Activated CD8-positive, alpha-beta T cell treated with anti-CD3 and anti-CD28 coated beads for 36 hours (primary cell): Measurements from ENCODE around the gene TTLL5. TPM values are rescaled to one million over a fixed set of nuclear protein-coding genes. Genes with fewer than 3 reads are reported as not detected.

ENCODE experiments used
- ATAC-seq: fragments of 200-7000 bp; cut with Tn5 transposase; one replicate; pipeline ENCODE4 v1.10.0; 2021; ENCODE audit warnings: mild to moderate bottlenecking, moderate library complexity
- CTCF ChIA-PET: fragments of 350-600 bp; sonication (Branson Sonifier 250); formaldehyde crosslinking; loops from one replicate; lab custom pipeline; 2021; ENCODE audit warnings: antibody characterized with exemption; lab: Charles Lee
- POLR2A ChIA-PET: fragments of 350-600 bp; sonication (Branson Sonifier 250); formaldehyde crosslinking; loops from one replicate; lab custom pipeline; 2021; ENCODE audit warnings: antibody characterized with exemption; lab: Charles Lee
- DNase-seq: peaks from one replicate; pipeline ENCODE4 v3.0.0-alpha.2; 2020
- H3K27ac Mint-ChIP-seq: one replicate; pipeline ENCODE4 v1.8.0; 2021; ENCODE audit warnings: mild to moderate bottlenecking, mixed read lengths
- H3K27me3 Mint-ChIP-seq: one replicate; pipeline ENCODE4 v1.8.0; 2021; ENCODE audit warnings: mixed read lengths
- H3K36me3 Mint-ChIP-seq: one replicate; pipeline ENCODE4 v1.8.0; 2021; ENCODE audit warnings: low read depth, mixed read lengths
- H3K4me1 Mint-ChIP-seq: one replicate; pipeline ENCODE4 v1.8.0; 2021; ENCODE audit warnings: low read depth, mixed read lengths
- H3K4me3 Mint-ChIP-seq: one replicate; pipeline ENCODE4 v1.8.0; 2021; ENCODE audit warnings: mild to moderate bottlenecking, moderate library complexity, mixed read lengths
- H3K9me3 Mint-ChIP-seq: one replicate; pipeline ENCODE4 v1.8.0; 2021; ENCODE audit warnings: mixed read lengths
- intact Hi-C: fragments of 100-400 bp; cut with micrococcal nuclease; formaldehyde crosslinking; loops from one replicate; pipeline ENCODE4 v1.10.0; 2022
- total RNA-seq, 2 experiments: library from RNA; stranded (reverse); gene quantifications; one replicate each; pipeline ENCODE4 v1.2.3, GENCODE V29; 2021
- TF ChIP-seq, protein P1 (sequence below): fragments of 200-600 bp; IDR thresholded peaks from one replicate; pipeline ENCODE4 v1.8.0; 2022; ENCODE audit warnings: antibody characterized with exemption, mild to moderate bottlenecking

TTLL5 gene
- total RNA-seq, 2 experiments from 2014 or later, result 23.6 to 27.2 TPM

- no peak for DNase-seq
- POLR2A ChIA-PET, result no interaction called here
- H3K36me3 Mint-ChIP-seq, result peaks cover 5% of the 10 kb centered on the region
- H3K4me3 Mint-ChIP-seq, result no peak overlapping the region
- H3K9me3 Mint-ChIP-seq, result no peaks in the 10 kb centered on the region
- H3K27ac Mint-ChIP-seq, result no peak overlapping the region
- H3K4me1 Mint-ChIP-seq, result no peaks in the 10 kb centered on the region
- CTCF ChIA-PET, result interaction anchor here (0.7 to 0.9 kb wide), 3 partner anchors 30 to 268 kb away, joined by 3 to 4 read pairs (median 3); no protein-coding TSS in a partner anchor
- H3K27me3 Mint-ChIP-seq, result no peaks in the 10 kb centered on the region
- TF ChIP-seq, protein P1, sequence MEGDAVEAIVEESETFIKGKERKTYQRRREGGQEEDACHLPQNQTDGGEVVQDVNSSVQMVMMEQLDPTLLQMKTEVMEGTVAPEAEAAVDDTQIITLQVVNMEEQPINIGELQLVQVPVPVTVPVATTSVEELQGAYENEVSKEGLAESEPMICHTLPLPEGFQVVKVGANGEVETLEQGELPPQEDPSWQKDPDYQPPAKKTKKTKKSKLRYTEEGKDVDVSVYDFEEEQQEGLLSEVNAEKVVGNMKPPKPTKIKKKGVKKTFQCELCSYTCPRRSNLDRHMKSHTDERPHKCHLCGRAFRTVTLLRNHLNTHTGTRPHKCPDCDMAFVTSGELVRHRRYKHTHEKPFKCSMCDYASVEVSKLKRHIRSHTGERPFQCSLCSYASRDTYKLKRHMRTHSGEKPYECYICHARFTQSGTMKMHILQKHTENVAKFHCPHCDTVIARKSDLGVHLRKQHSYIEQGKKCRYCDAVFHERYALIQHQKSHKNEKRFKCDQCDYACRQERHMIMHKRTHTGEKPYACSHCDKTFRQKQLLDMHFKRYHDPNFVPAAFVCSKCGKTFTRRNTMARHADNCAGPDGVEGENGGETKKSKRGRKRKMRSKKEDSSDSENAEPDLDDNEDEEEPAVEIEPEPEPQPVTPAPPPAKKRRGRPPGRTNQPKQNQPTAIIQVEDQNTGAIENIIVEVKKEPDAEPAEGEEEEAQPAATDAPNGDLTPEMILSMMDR, result no peak
- intact Hi-C loops, result no loop called here
- no peak for ATAC-seq
These were observed 53.9 kb downstream of the TTLL5 start for GRCh38 chr14:75714991-75715390.

GRCh38 chr14:75715926-75716780, 55.1 kb downstream of the TTLL5 start:
- CTCF ChIA-PET, result interaction anchor here (0.9 kb wide), 1 partner anchor 267 kb away, joined by 3 read pairs; no protein-coding TSS in a partner anchor
- TF ChIP-seq, protein P1, result no peak
- H3K36me3 Mint-ChIP-seq, result peaks cover 10% of the 10 kb centered on the region
- H3K4me3 Mint-ChIP-seq, result no peak overlapping the region
- no peaks in the 10 kb centered on the region for H3K27me3 Mint-ChIP-seq
- POLR2A ChIA-PET, result no interaction called here
- H3K27ac Mint-ChIP-seq, result no peak overlapping the region
- ATAC-seq (no peak), DNase-seq (no peak)
- no peaks in the 10 kb centered on the region for H3K9me3 Mint-ChIP-seq
- H3K4me1 Mint-ChIP-seq, result no peaks in the 10 kb centered on the region
- intact Hi-C loops, result no loop called here

DNA sequence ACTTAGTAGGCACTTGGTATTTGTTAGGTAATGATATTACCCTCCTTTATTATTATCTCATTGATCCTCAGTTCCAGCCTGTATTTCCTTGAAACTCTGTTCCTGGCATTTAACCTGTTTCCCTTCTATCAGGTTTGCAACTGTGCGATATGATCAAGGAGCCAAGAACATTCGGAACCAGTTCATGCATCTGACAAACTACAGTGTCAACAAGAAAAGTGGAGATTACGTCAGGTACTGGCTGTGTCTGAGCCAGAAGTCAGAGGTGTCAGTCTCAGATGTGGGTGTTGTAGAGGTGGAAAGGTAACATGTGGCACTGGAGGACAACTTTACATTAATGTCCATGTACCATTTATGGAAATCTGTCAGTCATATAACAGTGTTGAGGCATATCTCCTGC, 56.7 kb downstream of the TTLL5 start:
- TF ChIP-seq, protein P1, result no peak
- H3K36me3 Mint-ChIP-seq, result peaks cover 17% of the 10 kb centered on the region
- H3K27ac Mint-ChIP-seq, result no peak overlapping the region
- H3K27me3 Mint-ChIP-seq, result no peaks in the 10 kb centered on the region
- no peak for ATAC-seq
- H3K9me3 Mint-ChIP-seq, result no peaks in the 10 kb centered on the region
- no peaks in the 10 kb centered on the region for H3K4me1 Mint-ChIP-seq
- no peak overlapping the region for H3K4me3 Mint-ChIP-seq
- DNase-seq, result no peak
- ChIA-PET POLR2A (no interaction called here), CTCF (no interaction called here)
- intact Hi-C loops, result no loop called here

DNA sequence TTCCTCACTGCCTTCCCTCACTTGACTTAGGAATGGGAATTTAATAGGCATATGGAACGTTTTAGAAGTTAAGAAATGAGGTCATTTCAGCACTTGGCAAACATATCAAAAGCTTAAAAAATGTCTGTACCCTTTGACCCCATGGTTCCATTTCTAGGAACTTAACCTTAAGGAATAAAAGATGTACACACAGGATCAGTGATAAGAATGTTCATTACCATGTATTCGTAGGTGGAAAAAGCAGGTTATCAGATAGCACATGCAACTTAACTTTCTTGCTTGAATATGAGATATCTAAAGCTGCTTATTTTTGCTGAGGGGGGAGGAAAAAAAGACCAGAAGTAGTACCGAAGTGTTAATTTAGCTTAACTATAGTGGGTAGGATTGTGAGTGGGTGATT, 57.2 kb downstream of the TTLL5 start:
- Mint-ChIP-seq H3K4me1 (no peaks in the 10 kb centered on the region), H3K9me3 (no peaks in the 10 kb centered on the region), H3K27ac (no peak overlapping the region), H3K36me3 (peaks cover 19% of the 10 kb centered on the region), H3K27me3 (no peaks in the 10 kb centered on the region), H3K4me3 (no peak overlapping the region)
- ChIA-PET CTCF (interaction anchor here (0.6 to 1.3 kb wide), 2 partner anchors 9 to 85 kb away, joined by 3 to 8 read pairs; no protein-coding TSS in a partner anchor), POLR2A (no interaction called here)
- ATAC-seq, result no peak
- TF ChIP-seq, protein P1, result no peak
- no peak for DNase-seq
- intact Hi-C loops, result no loop called here

DNA sequence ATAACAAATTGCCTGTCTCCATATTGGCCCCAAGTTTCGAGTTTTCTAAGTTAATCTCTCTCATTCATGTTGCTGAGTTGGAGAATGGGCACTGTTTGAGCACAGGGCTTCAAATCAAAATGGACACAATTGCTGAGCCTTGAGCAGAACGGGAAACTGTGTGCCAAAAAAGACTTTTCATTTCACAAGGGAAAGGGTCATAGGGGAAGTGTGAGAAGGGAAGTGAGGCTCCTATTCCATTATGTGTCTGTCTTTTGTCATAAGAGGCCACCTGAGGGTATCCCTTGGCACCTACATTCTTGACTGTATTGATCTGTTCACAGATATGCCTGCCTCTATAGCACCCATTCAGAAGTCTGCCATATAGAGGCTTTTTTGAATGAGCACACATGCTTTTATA, 59.1 kb downstream of the TTLL5 start:
- Mint-ChIP-seq H3K27ac (no peak overlapping the region), H3K36me3 (peaks cover 26% of the 10 kb centered on the region), H3K27me3 (no peaks in the 10 kb centered on the region), H3K9me3 (no peaks in the 10 kb centered on the region), H3K4me1 (no peaks in the 10 kb centered on the region), H3K4me3 (no peak overlapping the region)
- no peak for ATAC-seq
- POLR2A ChIA-PET, result no interaction called here
- DNase-seq, result no peak
- intact Hi-C loops, result no loop called here
- CTCF ChIA-PET, result interaction anchor here (1.3 to 2.1 kb wide), 2 partner anchors 8 to 11 kb away, joined by 5 to 13 read pairs; no protein-coding TSS in a partner anchor
- TF ChIP-seq, protein P1, result no peak
